CMK (cell line): ENCODE results near the gene GYS2.
"Not testable (repeated sequence)": the region's sequence is repeated elsewhere in the genome, so short reads cannot be mapped to it uniquely, and the experiment has no call there.

Source experiments
- DNase-seq: peaks from one replicate; pipeline ENCODE4 v3.0.0-alpha.2; 2010; ENCODE audit warnings: low read depth

GYS2 gene

DNA sequence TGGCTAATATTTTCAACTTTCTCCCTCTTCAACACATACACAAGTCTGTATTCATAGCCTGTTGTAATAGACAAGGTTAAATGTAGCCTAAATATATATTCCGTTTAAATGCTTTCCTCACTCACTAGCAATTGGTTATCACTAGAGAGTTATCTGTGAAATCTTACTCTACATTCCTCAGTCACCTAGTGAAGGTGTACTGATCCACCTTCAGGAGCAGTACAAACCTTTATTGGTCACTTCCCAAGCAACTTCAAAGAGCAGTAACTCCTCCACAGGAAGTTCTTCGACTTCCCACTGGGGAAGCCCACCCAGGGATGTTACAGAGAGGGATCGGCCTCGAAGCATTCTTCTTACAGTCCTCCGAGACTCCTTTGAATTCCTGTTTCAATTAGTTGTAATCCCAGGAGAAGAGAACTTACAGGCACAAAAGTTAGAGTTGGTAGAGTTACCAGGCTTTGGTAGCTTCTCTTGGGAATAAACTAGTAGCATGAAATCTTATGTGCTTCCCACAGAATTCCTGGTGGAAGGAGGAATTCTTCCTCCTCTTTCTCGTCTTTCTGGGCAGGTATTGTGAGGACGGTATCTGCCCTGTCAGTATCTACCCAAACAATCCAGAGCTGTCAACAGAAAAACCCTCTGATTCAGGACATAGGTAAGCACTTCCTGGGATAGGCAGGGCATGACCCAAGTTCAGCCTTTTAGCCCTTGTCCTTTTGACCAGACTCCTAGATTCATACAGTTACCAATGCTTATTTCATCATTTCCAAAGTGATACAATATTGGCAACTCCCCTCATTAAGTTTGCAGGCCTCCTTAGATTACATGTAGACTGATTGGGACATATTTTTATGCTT lies at the start of gene GYS2:
GYS2 (minus strand) TSS at position 603 of the 857 bp plus-strand sequence; CDS start at position 348, 255 bp downstream.
- DNase-seq, result no peak

GRCh38 chr12:21651821-21652220 lies 47.2 kb upstream of the GYS2 start:
- no peak for DNase-seq

DNA sequence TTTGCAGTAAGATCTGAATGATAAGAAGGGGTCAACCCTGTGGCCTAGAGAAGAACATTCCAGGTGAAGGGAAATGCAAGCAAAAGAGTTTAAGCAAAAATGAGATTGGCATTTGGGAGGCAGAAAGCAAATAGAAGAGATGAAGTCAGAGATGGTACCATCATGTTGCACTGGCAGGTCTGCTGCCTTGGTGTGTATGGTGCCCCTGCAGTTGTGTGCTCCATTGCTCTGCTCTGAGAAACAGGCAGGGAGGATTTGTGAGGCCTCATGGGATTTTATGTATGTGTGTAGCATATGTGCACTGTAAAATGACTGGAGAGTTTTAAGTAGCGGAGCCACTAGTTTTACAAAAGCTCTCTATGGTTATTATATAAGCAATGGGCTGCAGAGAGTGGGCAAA lies 46.4 kb upstream of the GYS2 start:
- DNase-seq, result no peak

DNA sequence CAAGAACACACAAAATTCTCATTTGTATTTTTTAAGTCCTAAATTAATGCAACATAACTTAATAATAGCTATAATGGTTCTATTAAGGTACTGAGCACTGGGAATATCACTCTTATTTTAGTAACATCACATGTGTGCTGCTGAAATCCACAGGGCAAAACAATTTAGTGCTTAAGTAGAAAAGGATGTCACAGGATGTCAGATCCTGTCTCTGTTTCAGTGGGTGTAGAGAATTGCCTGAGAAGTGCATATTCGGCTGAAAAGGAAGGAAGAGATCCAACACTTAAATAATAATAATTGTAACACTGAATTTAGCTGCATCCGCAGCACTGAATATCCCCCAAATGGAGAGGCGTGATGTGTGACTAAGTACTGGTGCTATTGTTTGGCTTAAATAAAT lies 44.4 kb upstream of the GYS2 start:
- no peak for DNase-seq

DNA sequence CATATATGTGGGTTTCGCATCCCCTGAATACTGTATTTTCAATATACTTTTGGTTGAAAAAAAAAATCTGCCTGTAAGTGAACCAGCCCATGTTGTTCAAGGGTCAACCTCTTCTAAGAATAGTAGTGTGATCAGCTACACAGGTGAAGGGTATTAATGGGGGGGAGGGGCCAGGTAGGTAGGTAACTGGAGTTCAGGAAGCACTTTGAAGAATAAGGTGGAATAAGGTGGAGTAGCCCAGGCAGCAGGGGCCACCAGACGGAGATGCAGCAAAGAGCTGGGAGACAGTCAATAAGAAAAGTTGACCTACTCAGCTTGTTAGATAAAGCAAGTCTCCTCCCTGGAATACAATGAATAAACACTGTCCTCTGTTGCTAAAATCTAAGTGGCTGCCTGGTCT lies 43.7 kb upstream of the GYS2 start:
- no peak for DNase-seq

- no peak for DNase-seq
Measured at GRCh38 chr12:21647179-21647578, 42.5 kb upstream of the GYS2 start.

GRCh38 chr12:21645041-21645500 lies 40.4 kb upstream of the GYS2 start:
- not testable (repeated sequence) for DNase-seq

DNA sequence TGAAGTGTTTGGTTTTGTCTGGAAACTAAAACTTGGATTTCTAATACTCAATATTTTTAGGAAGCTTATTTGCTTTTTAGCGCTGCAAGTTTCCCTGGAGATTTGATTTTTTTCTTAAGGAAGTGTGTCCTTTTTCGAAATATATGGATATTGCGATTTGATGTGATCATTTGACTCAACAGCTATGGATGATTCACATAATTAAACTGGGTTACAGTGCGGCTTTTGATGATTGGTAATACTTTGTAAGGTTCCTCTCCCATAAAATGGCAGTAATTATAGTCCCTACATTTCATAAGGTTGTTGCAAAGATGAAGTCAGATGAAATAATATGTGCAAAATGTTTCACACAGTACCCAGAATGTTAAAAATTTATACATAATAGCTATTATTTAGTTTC lies 39.9 kb upstream of the GYS2 start:
- no peak for DNase-seq

GRCh38 chr12:21643758-21644157 lies 39.1 kb upstream of the GYS2 start:
- DNase-seq, result no peak

DNA sequence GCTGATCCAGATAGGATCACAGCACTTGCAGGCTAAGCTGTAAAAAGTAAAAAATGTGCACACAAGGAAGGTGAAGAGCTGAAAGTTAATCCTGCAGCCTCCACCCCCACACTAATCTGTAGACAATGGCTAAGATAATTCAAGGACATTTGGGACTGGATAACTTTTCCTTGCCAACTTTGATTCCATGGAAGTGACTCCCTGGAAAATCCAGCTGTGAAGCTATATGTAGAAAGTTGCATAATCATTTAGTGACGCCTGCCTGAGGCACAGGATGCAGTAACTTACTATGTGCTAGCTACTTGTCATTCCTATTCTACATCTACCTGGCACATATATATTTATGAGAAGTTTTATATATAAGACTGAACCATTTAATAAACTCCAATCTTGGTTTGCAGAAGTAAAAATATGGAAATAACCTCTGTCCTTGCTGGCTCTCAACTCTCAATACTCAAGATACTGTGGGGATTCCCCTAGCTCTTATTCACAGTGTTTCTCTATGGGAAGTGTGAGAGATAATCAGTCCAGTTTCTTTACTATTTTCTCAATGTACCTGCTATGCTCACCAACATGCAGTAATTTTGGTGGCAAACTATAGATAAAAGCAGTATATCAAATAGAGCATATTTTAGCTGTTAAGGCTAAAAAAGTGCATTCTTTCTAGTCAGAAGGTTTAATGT lies 38.2 kb upstream of the GYS2 start:
- no peak for DNase-seq

DNA sequence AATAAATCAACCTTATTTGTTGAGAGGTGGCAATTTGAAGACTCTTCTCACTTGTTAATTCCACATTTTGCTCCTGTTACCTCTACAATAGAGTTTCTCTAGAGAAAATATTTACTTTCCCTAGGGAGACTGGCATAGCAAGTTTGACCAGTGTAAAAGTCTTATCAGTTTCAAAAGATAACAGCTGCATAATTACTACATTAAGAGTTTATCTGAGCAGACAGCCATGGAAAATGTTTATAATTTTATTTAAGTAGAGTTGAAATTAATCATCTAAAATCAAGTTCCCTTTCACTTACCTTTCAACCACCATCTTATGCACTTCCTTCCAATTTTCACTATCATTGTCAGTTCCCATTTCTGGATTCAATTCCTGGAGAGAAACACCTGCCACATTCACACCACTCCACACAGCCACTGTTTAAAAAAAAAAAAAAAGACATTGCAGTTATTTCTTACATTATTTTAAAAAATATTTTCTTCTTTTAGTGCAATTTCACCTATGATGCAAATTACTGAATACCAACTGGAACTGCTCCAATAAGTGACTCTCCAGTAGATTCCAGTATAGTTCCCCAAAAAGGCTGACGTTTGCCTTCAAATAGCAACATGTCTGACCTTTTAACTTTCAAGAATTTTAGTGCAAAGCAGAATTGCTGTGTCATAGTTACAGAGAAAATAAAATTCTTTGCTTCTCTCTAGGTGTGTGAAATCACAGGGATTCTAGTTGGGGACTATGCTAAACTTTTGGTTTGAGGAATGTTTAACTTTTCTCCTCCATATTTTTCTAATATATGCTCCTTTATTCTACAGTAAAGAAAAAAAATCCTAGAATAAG lies 33.6 kb upstream of the GYS2 start:
- no peak for DNase-seq

- no peak for DNase-seq
Measured at GRCh38 chr12:21634245-21634644, 29.6 kb upstream of the GYS2 start.

GRCh38 chr12:21631367-21631766 lies 26.7 kb upstream of the GYS2 start:
- no peak for DNase-seq

- no peak for DNase-seq
Measured at GRCh38 chr12:21627924-21628323, 23.3 kb upstream of the GYS2 start.

DNA sequence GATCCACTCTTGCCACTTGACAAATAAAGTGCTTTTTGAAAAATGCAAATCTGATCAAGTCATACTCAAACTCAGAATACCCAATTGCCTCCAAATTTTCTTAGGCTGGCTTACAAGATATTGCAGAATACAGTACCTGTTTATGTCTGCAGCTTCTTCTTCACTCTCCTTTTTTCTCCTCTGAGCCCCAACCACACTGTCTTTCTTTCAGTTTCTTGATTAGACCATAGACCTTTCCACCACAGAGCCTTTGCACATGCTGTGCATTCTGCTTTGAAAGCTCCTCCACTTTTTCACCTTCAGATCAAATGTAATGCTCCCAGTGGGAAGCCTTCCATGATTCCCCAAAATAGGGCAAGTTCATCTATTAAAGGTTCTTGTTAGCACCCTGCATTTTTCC lies 13.9 kb upstream of the GYS2 start:
- DNase-seq, result no peak

- no peak for DNase-seq
Measured at GRCh38 chr12:21617030-21617429, 12.4 kb upstream of the GYS2 start.

- no peak for DNase-seq
Measured at GRCh38 chr12:21615431-21615830, 10.8 kb upstream of the GYS2 start.

DNA sequence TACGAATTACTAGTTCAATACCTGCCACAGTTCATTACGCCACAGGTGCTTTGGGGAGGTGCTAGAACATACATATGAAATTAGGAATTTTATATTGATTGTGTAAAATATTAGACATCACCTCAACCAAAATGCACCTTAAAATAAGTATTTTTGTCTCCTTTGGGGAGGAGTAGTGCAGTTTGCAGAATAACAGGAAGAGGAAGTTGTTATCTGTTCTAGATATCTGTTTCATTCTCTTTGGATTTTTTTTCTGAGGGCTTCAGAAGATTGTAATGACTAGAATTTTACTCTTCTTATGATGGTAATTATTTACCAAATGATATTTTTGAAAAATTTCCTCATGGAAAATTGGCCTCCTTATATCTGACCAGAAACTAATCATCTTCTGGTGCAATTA lies 9.9 kb upstream of the GYS2 start:
- DNase-seq, result no peak

GRCh38 chr12:21613931-21614330 lies 9.3 kb upstream of the GYS2 start:
- DNase-seq, result no peak

- no peak for DNase-seq
Measured at GRCh38 chr12:21608196-21608595, 3.5 kb upstream of the GYS2 start.

- no peak for DNase-seq
Measured at GRCh38 chr12:21607701-21608100, 3.1 kb upstream of the GYS2 start.

GRCh38 chr12:21606175-21606574 lies 1.5 kb upstream of the GYS2 start:
- no peak for DNase-seq

DNA sequence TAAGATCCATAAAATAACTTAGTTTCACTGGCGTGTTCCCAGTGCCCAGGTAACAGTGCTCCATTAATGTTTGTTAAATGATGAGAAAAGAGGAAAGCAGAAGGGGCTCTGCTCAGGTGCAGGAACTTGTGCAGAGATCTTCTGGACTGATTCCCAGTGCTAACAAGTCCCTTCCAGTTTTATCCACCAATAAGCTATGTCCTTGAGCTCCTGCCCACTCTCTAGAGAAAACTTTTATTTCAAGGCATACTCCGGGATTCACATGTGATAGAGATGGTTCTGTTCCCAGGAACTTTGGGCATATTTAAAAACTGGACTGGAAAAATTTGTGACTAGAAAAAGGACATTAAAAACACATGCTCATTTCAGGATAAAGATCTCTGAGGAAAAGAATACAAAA lies 1.9 kb downstream of the GYS2 start:
- DNase-seq, result no peak
